C4-2B (cell line): ENCODE measurements around the gene UBASH3B.

Experiments
- CTCF ChIP-seq: fragments of 450-650 bp; conservative IDR thresholded peaks from 2 replicates; pipeline ENCODE4 v1.5.1; 2017; ENCODE audit warnings: mild to moderate bottlenecking
- ZFX ChIP-seq: fragments of 450-650 bp; IDR thresholded peaks from 2 replicates; pipeline ENCODE4 v1.6.1; 2017

DNA sequence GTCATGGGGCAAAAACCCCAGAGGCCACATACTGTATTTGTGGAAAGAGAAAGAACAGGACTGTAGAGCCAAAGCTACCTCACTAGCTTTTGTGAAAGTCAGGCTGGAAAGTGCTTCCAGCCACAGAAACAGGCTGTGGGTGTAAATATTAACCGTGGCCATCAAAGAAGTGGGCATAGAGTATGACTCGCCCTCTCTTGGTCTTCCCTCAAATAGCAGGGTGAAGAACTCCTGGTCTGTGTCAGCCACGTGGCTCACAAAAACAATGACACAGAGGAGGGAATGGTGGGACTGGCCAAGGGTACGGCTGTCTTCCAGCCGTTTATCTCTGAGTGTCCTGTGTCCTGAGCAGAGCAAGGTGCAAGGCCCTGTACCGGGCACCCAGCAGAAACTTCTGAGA lies 37.6 kb upstream of the UBASH3B start:
- TF ChIP-seq CTCF (no peak), ZFX (no peak)
